TTC549 (cell line): ENCODE results near the gene GPR153.

Experiments used
- FAIRE-seq: peaks from 2 replicates; lab custom pipeline; 2012; peaks lifted over from hg19 to GRCh38; lab: Jason Lieb, UNC

Gene GPR153

DNA sequence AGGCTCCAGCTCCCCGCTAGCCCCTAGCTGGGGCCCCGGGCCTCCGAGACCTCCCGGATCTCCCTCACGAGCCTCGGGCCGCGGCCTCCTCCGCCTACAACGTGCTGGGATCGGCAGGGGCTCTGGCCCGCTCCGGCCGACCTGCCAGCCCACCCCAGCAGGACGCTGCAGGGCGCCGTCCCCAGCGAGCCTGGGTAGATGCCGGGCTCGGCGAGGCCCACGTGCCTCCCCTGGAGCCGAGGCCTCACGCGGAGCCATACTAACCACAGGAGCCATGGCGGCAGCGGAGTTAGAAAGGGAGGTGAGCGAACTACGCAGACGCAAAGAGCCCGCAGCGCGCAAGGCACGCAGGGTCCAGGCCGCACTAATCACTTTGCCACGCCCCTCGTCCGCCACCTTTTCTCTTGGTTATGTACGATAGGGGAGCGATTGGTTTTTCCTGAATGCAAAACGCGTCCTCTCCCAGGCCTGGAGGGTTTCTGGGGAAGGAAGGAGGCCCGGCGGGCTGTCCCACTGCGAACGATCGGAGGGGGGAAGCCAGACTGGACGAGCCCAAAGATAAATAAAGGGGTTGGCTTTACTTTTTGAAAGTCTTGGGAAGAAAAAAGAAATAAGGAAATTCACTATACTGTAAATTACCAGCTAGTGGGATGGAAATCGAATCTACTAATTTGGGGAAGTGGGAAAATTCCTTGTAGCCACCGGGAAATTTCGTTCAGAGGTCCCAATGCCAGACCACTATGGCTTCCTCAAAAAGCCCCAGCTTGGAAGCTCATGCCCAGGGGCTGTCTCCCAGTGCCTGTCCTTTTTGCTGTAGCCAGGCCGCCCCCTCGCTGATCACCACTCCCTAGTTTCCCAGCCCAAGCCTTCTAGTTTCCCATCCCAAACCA, 61.4 kb downstream of the GPR153 start, which contains the start of gene RPL22:
RPL22 (minus strand) TSS at position 298 of the 890 bp plus-strand sequence; CDS start at position 276, 22 bp downstream.
- peak; percentile 89 for FAIRE-seq

GRCh38 chr1:6198646-6199297, 62.1 kb downstream of the GPR153 start:
- FAIRE-seq: no peak

DNA sequence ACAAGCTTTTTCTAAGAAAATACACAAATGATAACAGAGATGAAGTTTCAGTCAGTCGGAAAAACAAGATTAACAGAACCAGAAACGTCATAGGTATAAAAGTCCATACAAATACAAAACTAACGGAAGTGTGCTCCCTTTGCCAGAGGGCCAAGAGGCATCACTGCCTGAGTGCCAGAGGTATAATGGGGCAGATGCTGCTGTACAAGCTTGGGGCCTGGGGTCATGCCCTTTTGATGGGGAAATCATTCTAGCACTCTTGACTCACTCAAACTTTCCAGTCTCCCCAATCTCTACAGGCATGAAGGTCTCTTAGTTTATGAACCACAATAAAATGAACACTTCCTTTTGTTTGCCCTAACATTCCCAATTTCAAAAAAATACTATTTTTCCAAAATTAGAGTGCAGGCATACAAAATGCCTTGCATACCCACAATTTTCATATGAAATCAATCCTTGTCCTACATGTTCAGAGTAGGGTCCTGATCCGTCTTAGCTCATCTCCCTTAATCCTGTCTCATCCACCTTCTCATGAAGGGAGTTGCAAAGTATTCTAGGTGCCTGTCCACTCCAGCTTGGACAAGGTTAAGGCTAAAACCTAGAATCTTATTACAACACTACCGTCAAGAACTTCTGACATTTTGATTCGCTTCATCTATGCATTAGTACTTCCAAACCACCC, 63.0 kb downstream of the GPR153 start:
- FAIRE-seq: no peak
